Stimulated activated effector memory CD8-positive, alpha-beta T cell treated with anti-CD3 and anti-CD28 coated beads, Interleukin-12 subunit alpha, Interleukin-12 subunit beta, amount 100 ng/mL, for 72 hours (primary cell): Measurements from ENCODE around the gene VPS37B.
"Not testable (repeated sequence)": the region's sequence is repeated elsewhere in the genome, so short reads cannot be mapped to it uniquely, and the experiment has no call there.

Experiments
- ATAC-seq: fragments of 150-1000 bp; cut with Tn5 transposase; 2 replicates; pipeline ENCODE4 v1.10.0; 2021
- DNase-seq, 2 donors: peaks; one replicate each; pipeline ENCODE4 v3.0.0; 2021 to 2022; ENCODE audit warnings: low spot score in 2 of 2
- H3K27ac Mint-ChIP-seq: one replicate; pipeline ENCODE4 v1.8.0; 2022; ENCODE audit warnings: mild to moderate bottlenecking, mixed read lengths
- H3K36me3 Mint-ChIP-seq: one replicate; pipeline ENCODE4 v1.8.0; 2022; ENCODE audit warnings: mild to moderate bottlenecking, mixed read lengths
- H3K4me1 Mint-ChIP-seq: one replicate; pipeline ENCODE4 v1.8.0; 2022; ENCODE audit warnings: mixed read lengths
- H3K4me3 Mint-ChIP-seq: one replicate; pipeline ENCODE4 v1.8.0; 2022; ENCODE audit warnings: mild to moderate bottlenecking, mixed read lengths
- H3K9me3 Mint-ChIP-seq: one replicate; pipeline ENCODE4 v1.8.0; 2022; ENCODE audit warnings: mixed read lengths

The VPS37B gene

GRCh38 chr12:122892724-122893123, 3.2 kb downstream of the VPS37B start:
- H3K27ac Mint-ChIP-seq, H3K4me3 Mint-ChIP-seq: not testable (repeated sequence)
- peaks cover 86% of the 10 kb centered on the region for H3K4me1 Mint-ChIP-seq

GRCh38 chr12:122891661-122892525, 4.0 kb downstream of the VPS37B start:
- H3K4me3 Mint-ChIP-seq = no peak overlapping the region
- DNase-seq (no peak), ATAC-seq (no peak)
- H3K9me3 Mint-ChIP-seq = peaks cover 5% of the 10 kb centered on the region
- no peak overlapping the region for H3K27ac Mint-ChIP-seq
- H3K4me1 Mint-ChIP-seq = peaks cover 91% of the 10 kb centered on the region
- peaks cover 46% of the 10 kb centered on the region for H3K36me3 Mint-ChIP-seq

More at GRCh38 chr12:122892724-122893123, 3.2 kb downstream of the VPS37B start:
- H3K36me3 Mint-ChIP-seq = peaks cover 37% of the 10 kb centered on the region
- DNase-seq, H3K9me3 Mint-ChIP-seq, ATAC-seq: not testable (repeated sequence)

GRCh38 chr12:122889761-122890520, 6.0 kb downstream of the VPS37B start:
- ATAC-seq = no peak
- DNase-seq = no peak
- Mint-ChIP-seq H3K27ac (peak overlapping the region; percentile 60), H3K9me3 (no peaks in the 10 kb centered on the region), H3K36me3 (peaks cover 29% of the 10 kb centered on the region), H3K4me3 (peak overlapping the region; percentile 74), H3K4me1 (peaks cover 83% of the 10 kb centered on the region)

DNA sequence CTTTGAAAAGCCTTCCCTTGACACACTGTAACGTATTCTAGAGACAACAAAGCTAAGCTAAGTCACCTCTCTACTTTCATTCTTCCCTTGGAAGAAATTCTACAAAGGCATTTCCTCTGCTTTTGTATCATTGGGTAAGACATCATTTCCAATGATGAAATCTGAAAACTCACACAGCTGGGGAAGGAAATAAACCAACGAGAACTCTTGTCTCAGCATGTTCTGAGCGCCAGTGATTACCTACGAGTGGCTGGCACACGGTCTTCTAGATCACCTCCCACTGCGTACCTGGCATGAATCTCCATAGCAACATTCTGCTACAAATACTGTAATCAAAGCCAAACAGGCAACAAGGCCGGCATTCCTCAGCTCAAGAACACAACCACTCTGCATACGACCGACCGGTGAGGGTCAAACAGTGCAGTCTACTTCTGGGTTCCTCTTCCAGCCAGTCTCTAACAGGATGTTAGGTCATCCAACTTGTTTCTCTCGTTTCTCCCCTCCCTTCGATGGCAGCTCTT, 7.6 kb downstream of the VPS37B start:
- DNase-seq (peak in 1 of 2 donors; percentile 65), ATAC-seq (peak; percentile 62)
- peaks cover 83% of the 10 kb centered on the region for H3K4me1 Mint-ChIP-seq
- H3K36me3 Mint-ChIP-seq = peaks cover 14% of the 10 kb centered on the region
- peak overlapping the region; percentile 74 for H3K4me3 Mint-ChIP-seq
- peak overlapping the region; percentile 60 for H3K27ac Mint-ChIP-seq
- H3K9me3 Mint-ChIP-seq = peaks cover 2% of the 10 kb centered on the region

DNA sequence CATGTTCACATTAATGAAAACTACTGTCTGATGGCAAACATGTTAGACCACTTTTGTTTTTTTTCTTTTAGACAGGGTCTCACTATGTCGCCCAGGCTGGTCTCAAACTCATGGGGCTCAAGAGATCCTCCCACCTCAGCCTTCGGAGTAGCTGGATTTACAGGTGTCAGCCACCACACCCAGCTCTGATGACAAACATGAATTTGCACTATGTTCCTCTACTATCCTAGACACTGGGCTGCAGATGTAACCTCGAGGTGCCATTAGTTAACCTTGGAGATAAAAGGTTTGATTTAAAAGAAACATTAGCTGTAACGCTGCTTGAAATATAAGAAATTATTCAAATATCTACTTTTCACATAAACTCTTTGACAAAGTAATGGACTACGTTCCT, 8.1 kb downstream of the VPS37B start:
- Mint-ChIP-seq H3K4me1 (peaks cover 86% of the 10 kb centered on the region), H3K4me3 (peak overlapping the region; percentile 74), H3K9me3 (peaks cover 2% of the 10 kb centered on the region), H3K27ac (peak overlapping the region; percentile 60), H3K36me3 (peaks cover 12% of the 10 kb centered on the region)
- ATAC-seq (peak; percentile 36), DNase-seq (no peak)

DNA sequence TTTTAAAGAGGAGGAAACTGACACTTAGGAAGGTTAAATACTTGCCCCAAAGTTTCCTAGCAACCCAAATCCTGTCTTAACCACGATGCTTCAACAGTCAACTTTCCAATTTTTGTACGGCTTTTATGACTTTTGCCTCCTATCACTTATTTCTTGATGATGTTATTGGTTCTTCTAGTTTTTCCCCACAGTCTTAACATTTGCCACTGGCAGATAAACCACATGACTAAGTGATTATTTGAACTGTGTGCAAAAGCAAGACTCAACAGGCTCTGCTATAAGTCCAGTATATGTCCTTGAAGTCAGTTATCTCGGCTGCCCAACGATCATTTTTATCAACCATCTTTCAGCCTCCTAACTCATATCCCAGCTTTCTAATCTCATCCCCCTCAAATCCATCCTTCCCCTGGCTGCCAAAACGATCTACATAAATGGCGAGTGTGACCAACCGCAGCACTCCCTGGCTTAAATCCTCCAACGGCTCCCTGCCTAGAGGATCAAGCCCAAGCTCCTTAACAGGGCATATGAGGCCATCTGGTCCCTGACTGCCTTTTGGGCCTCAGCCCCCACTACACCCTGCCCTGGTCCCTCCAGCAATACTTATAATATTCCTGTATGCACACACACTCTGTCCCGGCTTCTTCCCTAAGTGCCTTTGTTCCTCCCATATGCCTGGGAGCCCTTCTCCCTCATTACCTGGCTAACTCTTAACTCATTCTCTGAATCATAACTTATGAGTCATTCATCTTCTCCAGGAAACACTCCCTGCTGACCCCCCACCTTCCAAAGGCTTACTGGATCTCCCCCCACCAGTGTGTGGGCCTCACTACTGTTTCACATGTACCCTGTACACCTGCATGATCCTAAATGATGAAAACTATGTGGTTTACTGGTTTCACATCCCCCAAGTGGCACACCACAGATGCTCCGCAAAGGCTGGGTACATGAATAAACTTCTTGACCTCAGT, 8.8 kb downstream of the VPS37B start:
- Mint-ChIP-seq H3K4me1 (peaks cover 91% of the 10 kb centered on the region), H3K36me3 (peaks cover 12% of the 10 kb centered on the region), H3K27ac (peak overlapping the region; percentile 60), H3K9me3 (peaks cover 2% of the 10 kb centered on the region), H3K4me3 (peak overlapping the region; percentile 74)
- ATAC-seq (peak; percentile 81), DNase-seq (peak in 1 of 2 donors; percentile 83)

- no peak for DNase-seq
- no peak overlapping the region for H3K27ac Mint-ChIP-seq
- peaks cover 89% of the 10 kb centered on the region for H3K4me1 Mint-ChIP-seq
- ATAC-seq = no peak
- no peak overlapping the region for H3K4me3 Mint-ChIP-seq
- peaks cover 2% of the 10 kb centered on the region for H3K9me3 Mint-ChIP-seq
- peaks cover 16% of the 10 kb centered on the region for H3K36me3 Mint-ChIP-seq
Measured at GRCh38 chr12:122886161-122886560, 9.8 kb downstream of the VPS37B start.

DNA sequence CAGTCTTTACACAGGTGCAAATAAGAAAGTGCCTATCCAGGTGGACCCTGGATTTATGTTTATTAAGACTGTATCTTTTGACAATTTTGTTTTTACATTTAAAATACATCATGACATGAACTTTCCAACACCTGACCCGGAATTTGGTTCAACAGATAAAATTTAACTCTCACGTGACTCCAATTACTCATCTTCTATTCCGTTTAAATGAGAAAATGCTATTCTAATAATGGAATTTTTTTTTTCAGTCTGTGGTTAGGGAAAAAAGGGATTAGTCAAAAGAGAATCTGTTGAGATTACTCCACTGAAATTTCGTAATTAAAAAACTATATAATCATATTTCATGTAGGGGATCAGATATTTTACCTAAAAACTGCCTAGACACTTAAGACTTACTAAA, 11.1 kb downstream of the VPS37B start:
- no peak overlapping the region for H3K4me3 Mint-ChIP-seq
- peaks cover 91% of the 10 kb centered on the region for H3K4me1 Mint-ChIP-seq
- H3K36me3 Mint-ChIP-seq = peaks cover 22% of the 10 kb centered on the region
- peaks cover 2% of the 10 kb centered on the region for H3K9me3 Mint-ChIP-seq
- ATAC-seq = no peak
- no peak overlapping the region for H3K27ac Mint-ChIP-seq
- DNase-seq = no peak

DNA sequence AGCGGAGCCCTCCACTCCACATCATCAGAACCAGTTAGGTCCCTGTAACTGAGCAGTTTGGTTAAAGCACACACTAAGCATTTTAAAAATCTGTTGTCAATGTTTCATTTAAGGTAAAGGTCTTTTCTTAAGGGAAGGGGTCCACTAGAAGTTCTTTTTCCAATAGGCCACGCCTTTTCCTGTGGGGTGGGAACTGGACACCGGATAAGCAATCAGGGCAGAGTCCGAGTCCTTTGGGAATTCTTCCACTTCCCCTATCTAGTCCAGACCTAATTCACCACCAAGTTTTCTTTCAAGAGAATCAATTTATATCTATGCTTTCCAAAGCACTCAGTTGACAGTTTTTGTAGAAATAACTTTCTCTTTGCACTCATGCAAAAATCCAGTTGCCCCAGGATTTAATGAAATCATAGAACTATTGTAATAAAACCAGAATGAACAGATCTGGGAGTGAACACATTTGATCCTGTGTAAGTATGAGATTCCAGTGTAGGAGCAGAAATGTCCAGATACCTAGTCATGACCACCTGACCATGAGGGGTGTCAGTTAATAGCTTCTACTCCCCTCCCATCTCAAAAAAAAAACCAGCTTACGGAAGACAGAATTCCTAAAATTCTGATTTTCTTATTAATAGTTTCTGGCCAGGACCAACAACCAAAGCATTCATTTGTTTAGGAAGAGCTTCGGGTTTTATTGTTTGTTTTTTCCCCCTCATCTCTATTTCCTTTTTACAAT, 11.7 kb downstream of the VPS37B start:
- no peak for ATAC-seq
- Mint-ChIP-seq H3K36me3 (peaks cover 22% of the 10 kb centered on the region), H3K9me3 (peaks cover 2% of the 10 kb centered on the region), H3K4me3 (peak overlapping the region; percentile 43), H3K27ac (peak overlapping the region; percentile 81), H3K4me1 (peaks cover 91% of the 10 kb centered on the region)
- no peak for DNase-seq

GRCh38 chr12:122882908-122883558, 12.9 kb downstream of the VPS37B start:
- peaks cover 91% of the 10 kb centered on the region for H3K4me1 Mint-ChIP-seq
- peak overlapping the region; percentile 81 for H3K27ac Mint-ChIP-seq
- H3K9me3 Mint-ChIP-seq = peaks cover 2% of the 10 kb centered on the region
- no peak for DNase-seq
- peak; percentile 62 for ATAC-seq
- peaks cover 31% of the 10 kb centered on the region for H3K36me3 Mint-ChIP-seq
- H3K4me3 Mint-ChIP-seq = peak overlapping the region; percentile 43

- DNase-seq (no peak), ATAC-seq (peak; percentile 56)
- Mint-ChIP-seq H3K36me3 (peaks cover 39% of the 10 kb centered on the region), H3K27ac (peak overlapping the region; percentile 32), H3K4me3 (no peak overlapping the region), H3K4me1 (peaks cover 91% of the 10 kb centered on the region), H3K9me3 (peaks cover 2% of the 10 kb centered on the region)
Measured at GRCh38 chr12:122880668-122881067, 15.3 kb downstream of the VPS37B start.

DNA sequence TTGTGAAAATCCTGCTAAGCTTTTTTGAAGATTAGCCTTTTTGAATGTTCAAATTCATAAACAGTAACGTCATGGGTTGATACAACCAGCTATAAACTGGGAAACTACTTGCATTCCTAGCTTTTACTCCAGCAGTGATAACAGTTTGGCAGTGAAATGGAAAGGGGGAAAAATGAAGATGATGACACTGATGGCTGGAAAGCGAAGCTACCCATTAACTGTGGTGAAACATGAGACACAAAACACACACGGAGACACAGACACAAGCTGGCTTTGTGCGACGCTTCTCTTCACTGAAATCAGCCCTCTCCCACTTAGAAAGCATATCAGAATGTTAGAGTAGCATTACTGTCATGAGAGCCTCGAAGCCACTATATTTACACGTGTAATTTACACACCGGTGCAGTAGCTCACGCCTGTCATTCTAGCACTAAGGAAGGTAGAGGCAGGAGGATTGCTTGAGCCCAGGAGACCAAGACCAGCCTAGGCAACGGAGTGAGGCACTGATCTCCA, 15.7 kb downstream of the VPS37B start:
- no peak for DNase-seq

DNA sequence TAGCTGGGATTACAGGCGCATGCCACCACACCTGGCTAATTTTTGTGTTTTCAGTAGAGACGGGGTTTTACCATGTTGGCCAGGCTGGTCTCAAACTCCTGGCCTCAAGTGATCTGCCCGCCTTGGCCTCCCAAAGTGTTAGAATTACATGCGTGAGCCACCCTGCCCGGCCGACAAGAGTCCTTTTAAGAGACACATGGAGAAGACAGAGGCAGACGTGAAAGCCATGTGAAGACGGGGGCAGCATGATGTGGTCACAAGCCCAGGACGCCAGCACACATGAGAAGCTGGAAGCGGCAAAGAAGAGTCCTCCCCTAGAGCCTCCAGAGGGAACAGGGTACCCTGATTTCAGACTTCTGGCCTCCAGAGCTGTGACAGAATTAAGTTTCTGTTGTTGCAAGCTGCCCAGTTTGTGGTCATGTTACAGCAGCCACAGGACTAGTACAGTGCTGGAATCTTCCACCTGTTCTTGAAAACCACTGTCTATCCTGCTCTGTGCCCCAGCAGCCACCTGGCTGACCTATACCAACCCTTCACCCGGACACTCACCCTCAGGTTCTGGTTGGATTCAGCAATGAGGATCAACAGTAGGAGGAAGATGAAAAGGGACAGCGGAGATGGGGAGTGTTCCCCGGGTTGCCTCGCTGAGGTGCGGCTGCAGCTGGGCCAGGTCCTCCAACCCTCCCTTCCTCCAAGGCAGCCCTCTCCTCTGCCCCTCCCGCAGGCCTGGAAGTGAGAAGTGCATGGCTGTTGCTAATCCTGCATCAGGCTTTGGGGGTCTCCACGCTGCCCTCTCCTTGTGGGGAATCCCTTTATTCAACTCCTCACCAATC, 16.9 kb downstream of the VPS37B start:
- Mint-ChIP-seq H3K36me3 (peaks cover 41% of the 10 kb centered on the region), H3K4me1 (peaks cover 92% of the 10 kb centered on the region), H3K27ac (no peak overlapping the region), H3K9me3 (peaks cover 2% of the 10 kb centered on the region), H3K4me3 (peak overlapping the region; percentile 1)
- no peak for DNase-seq
- no peak for ATAC-seq

More for the DNA sequence above, 15.7 kb downstream of the VPS37B start:
- H3K27ac Mint-ChIP-seq = peak overlapping the region; percentile 32
- ATAC-seq = no peak
- peaks cover 2% of the 10 kb centered on the region for H3K9me3 Mint-ChIP-seq
- peaks cover 41% of the 10 kb centered on the region for H3K36me3 Mint-ChIP-seq
- no peak overlapping the region for H3K4me3 Mint-ChIP-seq
- H3K4me1 Mint-ChIP-seq = peaks cover 96% of the 10 kb centered on the region
